CD1c-positive myeloid dendritic cell (primary cell): Measurements from ENCODE around the gene CNKSR1.

Experiments
- DNase-seq: peaks from one replicate; pipeline ENCODE4 v3.0.0-alpha.2; 2016; ENCODE audit errors: extremely low spot score

CNKSR1 gene

GRCh38 chr1:26184086-26184485, 6.8 kb downstream of the CNKSR1 start:
- DNase-seq: no peak

GRCh38 chr1:26184883-26185282, 7.6 kb downstream of the CNKSR1 start:
- no peak for DNase-seq

GRCh38 chr1:26187882-26188281, 10.6 kb downstream of the CNKSR1 start:
- DNase-seq: no peak

DNA sequence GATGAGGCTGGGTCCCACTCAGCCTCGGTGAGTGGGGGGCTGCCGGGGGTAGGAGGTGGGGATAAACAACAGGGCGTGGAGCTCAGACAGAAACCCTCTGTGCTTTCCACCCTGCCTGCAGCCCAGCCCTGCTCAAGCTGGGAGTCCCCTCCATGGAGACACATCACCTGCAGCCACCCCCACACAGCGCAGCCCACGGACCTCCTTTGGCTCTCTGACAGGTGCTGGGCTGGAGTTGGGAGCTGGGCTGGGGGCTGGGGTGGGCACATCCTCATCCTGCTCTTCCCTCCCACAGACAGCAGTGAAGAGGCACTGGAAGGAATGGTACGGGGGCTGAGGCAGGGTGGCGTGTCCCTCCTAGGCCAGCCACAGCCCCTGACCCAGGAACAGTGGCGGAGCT, 11.2 kb downstream of the CNKSR1 start:
- no peak for DNase-seq

DNA sequence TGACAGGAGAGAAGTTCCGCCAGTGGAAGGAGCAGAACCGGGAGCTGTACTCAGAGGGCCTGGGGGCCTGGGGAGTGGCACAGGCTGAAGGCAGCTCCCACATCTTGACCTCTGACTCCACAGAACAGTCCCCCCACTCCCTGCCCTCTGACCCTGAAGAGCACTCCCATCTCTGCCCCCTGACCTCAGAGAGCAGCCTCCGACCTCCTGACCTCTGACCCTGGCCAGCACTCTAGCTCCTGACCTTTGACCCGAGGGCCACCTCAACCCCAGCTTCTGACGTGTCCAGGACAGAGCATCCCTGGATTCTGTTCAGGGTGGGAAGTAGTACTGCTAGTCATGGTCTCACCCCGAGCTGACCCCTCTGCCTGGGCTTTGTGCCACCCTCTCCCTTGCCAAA, 12.0 kb downstream of the CNKSR1 start:
- DNase-seq: no peak

GRCh38 chr1:26189751-26190275, 12.5 kb downstream of the CNKSR1 start:
- no peak for DNase-seq

DNA sequence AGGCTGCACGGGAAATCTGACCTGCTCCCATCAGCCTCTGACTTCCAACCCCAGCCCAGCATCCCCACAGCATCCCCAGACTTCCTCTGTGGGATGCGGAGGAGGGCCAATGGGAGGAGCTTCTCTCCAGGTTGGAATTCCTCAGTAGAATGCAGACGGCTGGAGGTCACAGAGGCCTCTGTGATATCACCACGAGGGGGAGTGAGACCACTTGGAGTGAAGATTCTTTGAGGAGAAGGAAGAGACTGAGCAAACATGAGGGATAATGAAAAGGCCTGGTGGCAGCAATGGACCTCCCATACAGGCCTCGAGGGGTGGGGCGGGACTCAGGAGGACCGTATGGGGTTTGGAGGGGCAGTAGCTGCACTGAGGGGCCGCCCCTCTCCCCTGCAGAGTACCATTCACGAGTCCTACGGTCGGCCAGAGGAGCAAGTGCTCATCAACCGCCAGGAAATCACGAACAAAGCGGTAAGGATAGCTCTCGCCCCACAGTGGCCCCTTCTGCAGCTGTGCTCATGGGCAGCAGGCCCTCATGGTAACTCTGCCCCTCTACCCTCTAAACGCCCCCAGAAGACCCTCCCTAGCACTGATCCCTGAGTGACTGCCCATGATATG, 13.2 kb downstream of the CNKSR1 start, which contains the start of gene CATSPER4:
CATSPER4 (plus strand) TSS at position 230 of the 615 bp plus-strand sequence; CDS start at position 256, 26 bp downstream.
- DNase-seq: peak; percentile 9

DNA sequence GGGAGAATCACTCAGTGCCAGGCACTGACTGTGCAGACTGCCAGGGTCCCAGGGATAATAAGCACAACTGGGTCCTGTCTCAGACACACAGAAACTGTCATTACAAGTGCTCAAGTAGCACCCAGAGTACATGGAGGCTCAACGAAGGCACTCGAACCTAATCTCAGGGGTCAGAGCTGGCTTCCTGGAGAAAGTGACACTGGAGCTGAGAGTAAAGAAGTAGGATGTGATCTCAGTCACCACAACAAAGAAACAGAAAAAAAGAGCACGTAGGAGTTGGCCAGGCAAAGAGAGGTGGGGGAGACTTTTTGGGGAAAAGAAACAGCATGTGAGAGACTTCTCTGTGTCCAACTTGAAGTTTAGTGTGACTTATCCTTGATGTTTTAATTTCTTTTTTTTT, 14.4 kb downstream of the CNKSR1 start:
- no peak for DNase-seq

GRCh38 chr1:26195805-26196204, 18.5 kb downstream of the CNKSR1 start:
- DNase-seq: no peak

DNA sequence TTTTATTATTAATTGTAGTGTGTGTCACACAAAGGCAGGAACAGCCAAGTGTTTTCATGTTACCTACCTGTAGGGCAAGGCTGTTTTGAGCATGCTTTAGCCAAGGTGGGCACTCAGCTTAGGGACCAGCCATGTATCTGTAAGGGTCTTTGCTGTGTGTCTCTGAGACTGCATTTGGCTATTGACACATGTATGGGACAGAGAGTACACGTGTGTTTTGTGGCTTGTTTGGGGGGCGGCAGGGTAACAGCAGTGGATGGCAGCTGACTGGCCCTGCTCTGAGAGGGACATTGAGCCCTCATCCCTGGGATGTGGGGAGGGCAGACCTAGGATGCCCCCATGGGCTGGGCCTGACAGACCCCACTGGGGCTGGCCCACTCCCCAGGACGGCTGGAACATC, 20.0 kb downstream of the CNKSR1 start:
- no peak for DNase-seq

- DNase-seq: no peak
These were observed 20.5 kb downstream of the CNKSR1 start for GRCh38 chr1:26197813-26198212.

DNA sequence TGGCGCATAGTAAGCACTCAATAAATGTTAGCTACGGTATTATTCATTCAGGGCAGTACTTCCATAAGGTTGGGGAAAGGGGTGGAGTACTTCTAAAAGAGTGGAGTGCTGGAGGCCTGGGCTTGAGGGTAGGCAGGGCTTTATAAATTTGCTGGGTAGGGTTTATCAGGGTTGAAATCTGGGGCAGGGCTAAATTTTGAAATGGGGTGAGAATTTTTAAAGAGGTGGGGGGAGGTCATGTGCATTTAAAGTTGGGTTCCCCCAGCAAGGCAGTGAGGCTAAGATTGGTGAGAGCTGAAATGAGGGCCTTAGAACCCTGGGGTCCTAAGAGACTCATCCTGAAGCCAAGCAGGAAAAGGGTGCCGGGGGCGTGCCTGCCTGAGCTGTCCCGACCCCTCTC, 23.1 kb downstream of the CNKSR1 start:
- no peak for DNase-seq

GRCh38 chr1:26203642-26204318, 26.5 kb downstream of the CNKSR1 start:
- no peak for DNase-seq

- no peak for DNase-seq
These were observed 33.0 kb downstream of the CNKSR1 start for GRCh38 chr1:26210147-26210870.

DNA sequence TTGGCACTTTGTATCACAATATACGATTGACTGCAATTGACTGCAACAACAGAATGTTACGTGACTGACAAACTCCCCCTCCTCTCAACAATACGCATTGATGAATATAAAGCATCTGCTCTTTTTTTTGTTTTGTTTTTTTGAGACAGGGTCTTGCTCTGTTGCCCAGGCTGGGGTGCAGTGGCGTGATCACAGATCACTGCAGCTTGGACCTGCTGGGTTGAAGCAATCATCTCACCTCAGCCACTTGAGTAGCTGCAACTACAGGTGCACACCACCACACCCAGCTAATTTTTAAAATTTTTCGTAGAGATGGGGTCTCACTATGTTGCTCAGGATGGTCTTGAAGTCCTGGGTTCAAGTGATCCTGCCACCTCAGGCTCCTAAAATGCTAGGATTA, 35.4 kb downstream of the CNKSR1 start:
- no peak for DNase-seq

DNA sequence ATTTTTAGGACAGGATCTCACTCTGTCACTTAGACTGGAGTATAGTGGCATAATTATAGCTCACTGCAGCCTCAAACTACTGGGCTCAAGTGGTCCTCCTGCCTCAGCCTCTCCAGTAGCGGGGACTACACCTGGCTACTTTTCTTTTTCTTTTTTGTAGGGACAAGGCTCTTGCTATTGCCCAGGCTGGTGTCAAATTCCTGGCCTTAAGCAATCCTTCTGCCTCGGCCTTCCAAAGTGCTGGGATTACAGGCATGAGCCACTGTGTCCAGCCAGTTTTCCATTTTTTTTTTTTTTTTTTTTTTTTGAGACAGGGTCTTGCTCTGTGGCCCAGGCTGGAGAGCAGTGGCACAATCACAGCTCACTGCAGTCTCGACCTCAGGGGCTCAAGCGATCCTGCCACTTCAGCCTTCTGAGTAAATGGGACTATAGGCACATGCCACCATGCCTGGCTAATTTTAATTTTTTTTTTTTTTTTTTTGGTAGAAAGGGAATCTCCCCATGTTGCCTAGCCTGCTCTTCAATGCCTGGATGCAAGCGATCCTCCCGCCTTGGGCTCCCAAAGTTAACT, 36.1 kb downstream of the CNKSR1 start:
- DNase-seq: no peak

- DNase-seq: no peak
These were observed 38.0 kb downstream of the CNKSR1 start for GRCh38 chr1:26215246-26215645.

- DNase-seq: no peak
These were observed 41.7 kb downstream of the CNKSR1 start for GRCh38 chr1:26218906-26219494.

DNA sequence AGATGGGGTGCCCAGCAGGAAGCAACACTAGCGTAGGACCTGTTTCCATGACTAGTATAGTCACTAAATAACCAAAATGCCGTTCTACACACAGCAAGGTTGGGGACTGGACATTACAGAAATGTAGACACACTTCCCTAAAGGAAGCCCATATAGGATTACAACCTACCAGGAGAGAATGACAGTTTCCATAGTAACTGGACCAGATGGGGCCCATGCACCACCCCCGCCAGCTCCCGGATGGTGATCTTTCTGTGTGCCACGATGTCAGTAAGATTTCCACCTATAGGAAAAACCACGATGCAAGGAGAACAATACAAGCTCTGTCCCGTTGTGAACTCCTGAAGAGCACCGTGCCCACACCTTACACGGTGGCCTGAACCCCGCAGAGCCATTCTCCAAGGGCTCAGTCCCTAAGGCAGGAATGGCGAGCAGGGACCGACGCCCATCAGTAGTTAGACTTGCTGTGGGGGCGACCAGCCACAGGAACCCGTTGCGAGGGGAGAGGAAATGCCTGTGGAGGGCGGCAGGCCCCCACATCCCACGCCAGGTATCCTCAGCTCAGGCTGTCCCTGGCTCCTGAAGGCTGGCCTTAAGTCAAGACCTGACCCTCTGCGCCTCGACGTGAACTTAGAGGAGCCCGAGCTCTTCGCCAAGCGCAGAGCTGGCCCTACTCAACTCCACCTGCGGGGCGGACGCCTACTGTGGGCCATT, 43.1 kb downstream of the CNKSR1 start:
- no peak for DNase-seq

DNA sequence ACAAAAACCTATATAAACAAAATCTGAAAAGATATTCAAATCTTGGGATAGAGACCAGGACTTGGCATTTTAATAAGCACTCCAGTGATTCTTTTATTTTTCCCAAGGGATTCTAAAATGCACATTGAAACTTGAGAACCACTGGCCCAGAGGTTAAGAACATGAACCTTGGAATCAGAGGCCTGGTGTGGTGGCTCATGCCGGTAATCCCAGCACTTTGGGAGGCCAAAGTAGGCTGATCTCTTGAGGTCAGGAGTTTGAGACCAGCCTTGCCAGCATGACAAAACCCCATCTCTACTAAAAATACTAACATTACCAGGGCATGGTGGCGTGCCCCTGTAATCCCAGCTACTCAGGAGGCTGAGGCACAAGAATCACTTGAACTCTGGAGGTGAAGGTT, 43.8 kb downstream of the CNKSR1 start:
- DNase-seq: no peak

GRCh38 chr1:26224606-26225005, 47.3 kb downstream of the CNKSR1 start:
- DNase-seq: no peak
